Amniotic stem cell (primary cell): ENCODE results near the gene RPS6KL1.

Experiments
- DNase-seq: peaks from one replicate; lab custom pipeline; 2025; lab: John Stamatoyannopoulos, UW

RPS6KL1 gene

GRCh38 chr14:74855021-74855420 is 68.0 kb downstream of the RPS6KL1 start:
- DNase-seq, result no peak
